ENCODE results near the gene KLK1. TPM values are rescaled to one million over a fixed set of nuclear protein-coding genes. Genes with fewer than 3 reads are reported as not detected.
A peak's percentile ranks its signal among the peaks of the same experiment; 100 is the strongest.

Gene KLK1
- total and polyA plus RNA-seq, 2 of the 13 experiments (the other 11 are each of a cell fraction or from before 2014, with no cell fraction given): not detected

DNA sequence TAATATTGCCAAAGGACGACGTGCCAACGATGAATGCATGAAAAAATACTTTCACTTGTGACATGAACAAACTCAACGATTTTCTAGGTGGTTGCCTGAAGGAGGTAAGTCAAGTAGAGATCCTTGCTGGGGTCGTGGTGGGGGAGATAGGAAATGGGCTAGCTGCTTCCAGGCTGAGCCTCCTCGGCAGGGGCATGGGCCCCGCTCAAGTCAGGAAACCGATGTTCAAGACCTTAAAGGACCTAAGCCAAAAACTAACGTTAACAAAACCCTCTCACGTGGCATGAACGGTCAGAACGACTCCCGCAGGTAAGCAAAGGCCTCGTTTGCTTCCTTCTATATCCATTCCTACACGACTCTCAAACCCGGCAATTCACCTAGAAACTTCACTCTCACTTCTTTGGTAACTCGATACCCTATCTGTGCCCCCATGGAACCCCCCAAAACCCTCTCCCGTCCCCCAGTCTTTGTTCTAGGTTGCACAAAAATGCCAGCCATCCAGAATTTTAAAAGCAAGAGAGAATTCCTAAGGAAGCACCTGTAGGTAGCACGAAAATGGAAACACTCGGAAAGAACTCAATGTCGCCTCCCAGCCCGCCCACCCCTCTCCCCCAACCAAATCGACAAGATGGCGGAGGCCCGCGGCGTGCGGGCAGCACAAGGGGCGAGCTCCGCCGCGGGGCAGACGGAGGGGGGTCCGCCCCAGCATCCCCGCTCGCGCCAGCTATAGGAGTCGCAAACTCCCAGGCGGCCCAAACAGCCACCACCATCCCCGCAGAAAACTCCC lies 19.8 kb downstream of the KLK1 start (continued):
- TF ChIP-seq EEA1 (CRISPR knock-in tag; IDR thresholded peaks at IDR 0.05; ENCODE audit: borderline replicate concordance) (0 out of 2 replicates have a peak, but pooled peaks have one; percentile 21), NCOR1 (IDR thresholded peaks at IDR 0.05; ENCODE audit: borderline replicate concordance, low read length) (no peak), AGO2 (optimal IDR thresholded peaks at IDR 0.05; ENCODE audit: low read depth, low read length) (peak; percentile 90), PTBP1 (IDR thresholded peaks at IDR 0.05; ENCODE audit: low read depth, low read length, poor library complexity, severe bottlenecking) (no peak), ZNF296 (CRISPR knock-in tag; conservative IDR thresholded peaks at IDR 0.05) (no peak), ZNF367 (CRISPR knock-in tag; IDR thresholded peaks at IDR 0.05; ENCODE audit: borderline replicate concordance) (no peak), ZNF878 (CRISPR knock-in tag; IDR thresholded peaks at IDR 0.05) (no peak), BORCS8-MEF2B (CRISPR knock-in tag; IDR thresholded peaks at IDR 0.05) (no peak), SOX13 (IDR thresholded peaks at IDR 0.05) (no peak), SOX13 (CRISPR knock-in tag; conservative IDR thresholded peaks at IDR 0.05 in 1 of 2, IDR thresholded peaks at IDR 0.05 in 1 of 2) (no peak), ZSCAN9 (CRISPR knock-in tag; IDR thresholded peaks at IDR 0.05; ENCODE audit: borderline replicate concordance) (no peak), SP2 (CRISPR knock-in tag; IDR thresholded peaks at IDR 0.05) (0 out of 2 replicates have a peak, but pooled peaks have one; percentile 3), KLF6 (CRISPR knock-in tag; IDR thresholded peaks at IDR 0.05) (no peak), TARDBP (CRISPR knock-in tag; IDR thresholded peaks at IDR 0.05) (no peak), MAFF (IDR thresholded peaks at IDR 0.05; ENCODE audit: low read depth, low read length) (no peak)
- TF ChIP-seq, protein P1, sequence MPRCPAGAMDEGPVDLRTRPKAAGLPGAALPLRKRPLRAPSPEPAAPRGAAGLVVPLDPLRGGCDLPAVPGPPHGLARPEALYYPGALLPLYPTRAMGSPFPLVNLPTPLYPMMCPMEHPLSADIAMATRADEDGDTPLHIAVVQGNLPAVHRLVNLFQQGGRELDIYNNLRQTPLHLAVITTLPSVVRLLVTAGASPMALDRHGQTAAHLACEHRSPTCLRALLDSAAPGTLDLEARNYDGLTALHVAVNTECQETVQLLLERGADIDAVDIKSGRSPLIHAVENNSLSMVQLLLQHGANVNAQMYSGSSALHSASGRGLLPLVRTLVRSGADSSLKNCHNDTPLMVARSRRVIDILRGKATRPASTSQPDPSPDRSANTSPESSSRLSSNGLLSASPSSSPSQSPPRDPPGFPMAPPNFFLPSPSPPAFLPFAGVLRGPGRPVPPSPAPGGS (CRISPR knock-in tag; IDR thresholded peaks at IDR 0.05): no peak

Data from HepG2 (cell line).